NT2/D1 (cell line): Measurements from ENCODE around the gene TRIM8.

Experiments
- DNase-seq: peaks from one replicate; pipeline ENCODE4 v3.0.0-alpha.2; 2011; ENCODE audit warnings: low read depth, low spot score
- H3K27me3 ChIP-seq: 2 replicates; pipeline ENCODE4 v1.6.0; 2011; ENCODE audit warnings: mild to moderate bottlenecking; ENCODE audit not compliant: insufficient read length, insufficient read depth
- H3K36me3 ChIP-seq: 2 replicates; pipeline ENCODE4 v1.6.1; 2011; ENCODE audit warnings: mild to moderate bottlenecking, low read length, mixed read lengths; ENCODE audit not compliant: insufficient read depth, insufficient read length
- H3K4me1 ChIP-seq: 2 replicates; pipeline ENCODE4 v1.5.1; 2011; ENCODE audit not compliant: insufficient read depth, insufficient read length
- H3K4me3 ChIP-seq: 2 replicates; pipeline ENCODE4 v1.5.1; 2011; ENCODE audit warnings: low read depth; ENCODE audit not compliant: insufficient read length
- H3K9ac ChIP-seq: 2 replicates; pipeline ENCODE4 v1.6.0; 2011; ENCODE audit warnings: low read depth; ENCODE audit not compliant: insufficient read length
- H3K9me3 ChIP-seq: 2 replicates; pipeline ENCODE4 v1.5.1; 2011; ENCODE audit warnings: mild to moderate bottlenecking, low read length; ENCODE audit not compliant: insufficient read depth
- SUZ12 ChIP-seq: IDR thresholded peaks from 2 replicates; pipeline ENCODE4 v1.6.1; 2011; ENCODE audit not compliant: insufficient read length, insufficient read depth; ENCODE audit errors: extremely low read depth
- YY1 ChIP-seq: IDR thresholded peaks from 2 replicates; pipeline ENCODE4 v1.6.1; 2011; ENCODE audit not compliant: insufficient read length, insufficient read depth
- ZNF274 ChIP-seq: IDR thresholded peaks from 2 replicates; pipeline ENCODE4 v1.6.1; 2011; ENCODE audit warnings: mild to moderate bottlenecking, low read depth, low read length

TRIM8 gene

GRCh38 chr10:102608487-102608886 lies 35.8 kb upstream of the TRIM8 start:
- Histone ChIP-seq H3K9me3 (no peaks in the 10 kb centered on the region), H3K4me3 (no peak overlapping the region), H3K4me1 (peaks cover 15% of the 10 kb centered on the region), H3K36me3 (peaks cover 6% of the 10 kb centered on the region), H3K27me3 (no peaks in the 10 kb centered on the region), H3K9ac (no peak overlapping the region)
- DNase-seq = no peak
- TF ChIP-seq YY1 (no peak), SUZ12 (no peak), ZNF274 (no peak)

- H3K9me3 ChIP-seq = no peaks in the 10 kb centered on the region
- peaks cover 21% of the 10 kb centered on the region for H3K4me1 ChIP-seq
- H3K9ac ChIP-seq = no peak overlapping the region
- no peak for DNase-seq
- H3K36me3 ChIP-seq = peaks cover 6% of the 10 kb centered on the region
- TF ChIP-seq SUZ12 (no peak), YY1 (no peak), ZNF274 (no peak)
- no peak overlapping the region for H3K4me3 ChIP-seq
- H3K27me3 ChIP-seq = no peaks in the 10 kb centered on the region
Observed at GRCh38 chr10:102610441-102610887, 33.8 kb upstream of the TRIM8 start.

GRCh38 chr10:102611514-102612087 lies 32.7 kb upstream of the TRIM8 start:
- H3K27me3 ChIP-seq = no peaks in the 10 kb centered on the region
- H3K4me3 ChIP-seq = no peak overlapping the region
- no peaks in the 10 kb centered on the region for H3K9me3 ChIP-seq
- peaks cover 12% of the 10 kb centered on the region for H3K36me3 ChIP-seq
- no peak for DNase-seq
- peaks cover 25% of the 10 kb centered on the region for H3K4me1 ChIP-seq
- TF ChIP-seq ZNF274 (no peak), YY1 (no peak), SUZ12 (no peak)
- H3K9ac ChIP-seq = no peak overlapping the region

GRCh38 chr10:102612964-102613275 lies 31.4 kb upstream of the TRIM8 start:
- H3K4me3 ChIP-seq = no peak overlapping the region
- H3K27me3 ChIP-seq = no peaks in the 10 kb centered on the region
- no peak for DNase-seq
- peaks cover 25% of the 10 kb centered on the region for H3K36me3 ChIP-seq
- H3K9me3 ChIP-seq = no peaks in the 10 kb centered on the region
- no peak overlapping the region for H3K9ac ChIP-seq
- peaks cover 25% of the 10 kb centered on the region for H3K4me1 ChIP-seq
- TF ChIP-seq SUZ12 (no peak), YY1 (no peak), ZNF274 (no peak)

GRCh38 chr10:102613286-102613685 lies 31.0 kb upstream of the TRIM8 start:
- DNase-seq = no peak

GRCh38 chr10:102613785-102614184 lies 30.5 kb upstream of the TRIM8 start:
- no peak overlapping the region for H3K4me3 ChIP-seq
- peaks cover 28% of the 10 kb centered on the region for H3K36me3 ChIP-seq
- H3K27me3 ChIP-seq = no peaks in the 10 kb centered on the region
- no peak for DNase-seq
- H3K9me3 ChIP-seq = no peaks in the 10 kb centered on the region
- TF ChIP-seq ZNF274 = no peak
- TF ChIP-seq SUZ12 = no peak
- no peak for TF ChIP-seq YY1
- peaks cover 25% of the 10 kb centered on the region for H3K4me1 ChIP-seq
- H3K9ac ChIP-seq = no peak overlapping the region

More at GRCh38 chr10:102613286-102613685, 31.0 kb upstream of the TRIM8 start:
- no peak overlapping the region for H3K9ac ChIP-seq
- no peaks in the 10 kb centered on the region for H3K9me3 ChIP-seq
- no peak overlapping the region for H3K4me3 ChIP-seq
- H3K36me3 ChIP-seq = peaks cover 28% of the 10 kb centered on the region
- H3K27me3 ChIP-seq = no peaks in the 10 kb centered on the region
- H3K4me1 ChIP-seq = peaks cover 25% of the 10 kb centered on the region
- no peak for TF ChIP-seq SUZ12
- TF ChIP-seq ZNF274 = no peak
- no peak for TF ChIP-seq YY1

GRCh38 chr10:102614888-102615287 lies 29.4 kb upstream of the TRIM8 start:
- H3K9ac ChIP-seq = no peak overlapping the region
- peaks cover 29% of the 10 kb centered on the region for H3K4me1 ChIP-seq
- no peaks in the 10 kb centered on the region for H3K9me3 ChIP-seq
- no peak overlapping the region for H3K4me3 ChIP-seq
- no peak for DNase-seq
- H3K27me3 ChIP-seq = no peaks in the 10 kb centered on the region
- TF ChIP-seq ZNF274 (no peak), YY1 (no peak), SUZ12 (no peak)
- peaks cover 28% of the 10 kb centered on the region for H3K36me3 ChIP-seq
